ENCODE data around the gene KRTAP5-1.

DNA sequence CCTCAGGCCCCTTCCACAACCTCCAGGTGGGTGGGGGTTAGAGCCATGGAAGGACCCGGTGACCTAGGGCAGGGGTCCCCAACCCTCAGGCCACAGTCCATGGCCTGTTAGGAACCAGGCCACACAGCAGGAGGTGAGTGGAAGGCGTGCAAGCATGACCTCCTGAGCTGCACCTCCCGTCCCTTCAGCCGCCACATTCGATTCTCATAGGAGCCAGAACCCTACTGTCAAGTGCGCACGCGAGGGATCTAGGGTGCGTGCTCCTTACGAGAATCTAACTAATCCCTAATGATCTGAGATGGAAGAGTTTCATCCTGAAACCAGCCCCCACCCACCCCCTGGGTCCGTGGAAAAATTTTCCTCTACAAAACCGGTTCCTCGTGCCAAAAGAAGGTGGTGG lies 40.5 kb upstream of the KRTAP5-1 start:
- TF ChIP-seq RXRA (IDR thresholded peaks at IDR 0.05; ENCODE audit: borderline replicate concordance, low read depth): no peak
- TF ChIP-seq POLR2AphosphoS5 (IDR thresholded peaks at IDR 0.05; ENCODE audit: low read depth, low read length): no peak
- TF ChIP-seq GABPA (IDR thresholded peaks at IDR 0.05; ENCODE audit: low read depth): no peak

Data from SK-N-SH (cell line).